DND-41 (cell line): ENCODE data around the gene SLC38A10.

Experiments
- CTCF ChIP-seq: IDR thresholded peaks from 2 replicates; pipeline ENCODE4 v1.5.1; 2012; ENCODE audit warnings: borderline replicate concordance, low read length, moderate library complexity, mild to moderate bottlenecking; ENCODE audit not compliant: poor library complexity, severe bottlenecking; ENCODE audit errors: extremely low read depth
- EZH2 ChIP-seq: IDR thresholded peaks from 3 replicates; pipeline ENCODE4 v1.6.1; 2012; ENCODE audit warnings: borderline replicate concordance, low read depth, mild to moderate bottlenecking, moderate library complexity, low read length, inconsistent platforms; ENCODE audit not compliant: severe bottlenecking

DNA sequence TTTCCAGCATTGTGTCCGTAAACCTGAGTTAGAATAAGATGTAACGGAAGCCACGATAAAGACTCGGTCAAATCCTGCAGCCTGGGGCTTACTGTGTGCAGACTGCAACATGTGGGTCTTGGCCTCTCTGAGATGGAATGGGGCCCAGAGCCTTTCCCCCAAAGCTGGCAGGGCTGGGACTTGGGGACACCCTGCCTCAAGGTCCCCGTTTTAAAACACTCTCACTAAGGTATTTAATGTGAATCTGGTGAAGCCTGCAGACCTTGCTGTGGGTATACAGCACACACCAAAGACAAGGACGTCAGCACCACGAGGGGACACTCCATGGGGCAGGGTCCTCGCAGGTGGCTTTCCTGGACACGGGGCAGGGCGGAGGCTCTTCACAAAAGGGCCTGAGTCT, 53.9 kb downstream of the SLC38A10 start:
- no peak for TF ChIP-seq EZH2
- no peak for TF ChIP-seq CTCF
